HG03442 (cell line): ENCODE measurements around the gene YIPF4.
"Not testable (repeated sequence)": the region's sequence is repeated elsewhere in the genome, so short reads cannot be mapped to it uniquely, and the experiment has no call there.

Experiments used
- ATAC-seq: cut with Tn5 transposase; IDR thresholded peaks from one replicate; pipeline ENCODE4 v1.9.1; 2021; ENCODE audit warnings: mild to moderate bottlenecking, moderate library complexity; ENCODE audit not compliant: unreplicated experiment

YIPF4 gene

DNA sequence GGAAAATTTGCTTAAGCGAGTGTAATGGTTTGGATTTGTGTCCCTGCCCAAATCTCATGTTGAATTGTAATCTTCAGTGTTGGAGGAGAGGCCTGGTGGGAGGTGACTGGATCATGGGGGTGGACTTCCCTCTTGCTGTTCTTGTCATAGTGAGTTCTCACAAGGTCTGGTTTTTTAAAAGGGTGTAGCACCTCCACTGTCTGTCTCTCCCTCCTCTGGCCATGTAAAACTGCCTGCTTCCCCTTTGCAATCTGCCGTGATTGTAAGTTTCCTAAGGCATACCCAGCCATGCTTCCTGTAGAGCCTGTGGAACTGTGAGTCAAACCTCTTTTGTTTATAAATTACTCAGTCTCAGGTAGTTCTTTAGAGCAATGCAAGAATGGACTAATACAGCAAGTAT is 6.6 kb downstream of the YIPF4 start:
- ATAC-seq: no peak

DNA sequence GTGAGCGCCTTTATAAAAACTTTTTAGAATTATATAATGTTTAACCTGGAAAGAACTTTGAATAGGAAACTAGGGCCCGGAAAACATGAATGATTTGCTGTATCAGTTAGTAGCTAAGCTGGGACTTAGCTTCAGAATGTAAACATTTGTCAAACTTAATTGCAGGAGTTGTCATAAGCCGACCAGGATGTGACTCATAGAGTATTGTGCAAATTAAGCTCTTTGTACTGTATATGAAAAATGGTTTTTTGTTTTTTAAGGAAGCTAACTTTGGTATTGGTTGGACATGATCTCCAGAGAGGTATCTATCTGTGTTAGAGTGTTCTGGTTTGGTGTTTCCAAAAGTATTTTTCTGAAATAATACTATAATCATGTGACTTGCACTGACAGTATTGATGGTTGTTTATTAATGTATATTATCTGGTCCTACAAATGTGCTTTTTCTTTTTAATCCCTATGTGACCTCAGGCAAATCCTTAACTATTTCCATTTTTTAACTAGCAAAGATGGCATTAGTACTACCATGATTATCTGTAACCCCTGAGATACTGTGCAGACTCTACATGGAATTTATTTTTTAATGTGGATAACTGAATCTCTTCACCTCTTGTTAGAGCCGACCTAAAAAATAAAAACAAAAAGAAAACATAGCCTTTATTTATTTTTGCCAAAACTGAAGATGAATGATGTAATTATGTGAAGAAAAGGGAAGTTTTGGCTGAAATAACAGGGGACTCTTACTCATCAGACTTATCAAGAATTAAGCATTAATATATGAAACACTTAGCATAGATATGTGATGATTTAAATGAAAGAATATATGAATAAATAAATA is 11.7 kb downstream of the YIPF4 start:
- ATAC-seq: no peak

DNA sequence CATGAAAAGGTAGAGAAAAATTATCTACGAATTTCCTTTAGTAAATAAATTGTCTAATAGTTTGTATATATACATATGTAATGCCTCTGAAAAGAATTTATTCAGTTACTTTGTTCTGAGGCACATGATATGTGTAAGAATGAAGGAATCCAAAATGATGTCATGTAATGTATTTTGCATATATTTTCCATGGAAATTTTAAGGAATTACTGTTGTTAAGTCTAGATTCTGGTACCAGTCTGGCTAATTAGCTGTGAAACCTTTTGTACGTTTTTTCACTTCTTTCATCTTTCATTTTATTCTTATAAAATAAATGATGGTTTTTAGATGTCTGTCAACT is 12.3 kb downstream of the YIPF4 start:
- ATAC-seq: no peak

DNA sequence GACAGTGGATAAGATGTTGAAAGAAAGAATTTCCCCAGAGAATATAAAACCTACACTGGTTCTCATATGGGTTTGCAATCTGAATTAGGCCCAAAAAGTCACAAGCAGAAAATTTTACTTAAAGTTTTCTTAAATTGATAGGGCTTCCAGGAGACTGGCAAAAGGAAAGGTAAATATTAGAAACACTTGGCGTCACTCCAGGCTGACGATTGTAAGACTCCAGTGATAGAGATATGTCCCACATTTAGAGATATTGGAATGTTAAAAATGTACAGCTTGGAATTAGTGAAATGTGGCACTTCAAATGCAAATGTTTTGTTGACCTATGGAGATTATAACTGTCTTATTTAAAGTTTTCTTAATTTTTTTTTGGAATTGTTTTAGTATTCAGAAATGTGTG is 14.0 kb downstream of the YIPF4 start:
- no peak for ATAC-seq

DNA sequence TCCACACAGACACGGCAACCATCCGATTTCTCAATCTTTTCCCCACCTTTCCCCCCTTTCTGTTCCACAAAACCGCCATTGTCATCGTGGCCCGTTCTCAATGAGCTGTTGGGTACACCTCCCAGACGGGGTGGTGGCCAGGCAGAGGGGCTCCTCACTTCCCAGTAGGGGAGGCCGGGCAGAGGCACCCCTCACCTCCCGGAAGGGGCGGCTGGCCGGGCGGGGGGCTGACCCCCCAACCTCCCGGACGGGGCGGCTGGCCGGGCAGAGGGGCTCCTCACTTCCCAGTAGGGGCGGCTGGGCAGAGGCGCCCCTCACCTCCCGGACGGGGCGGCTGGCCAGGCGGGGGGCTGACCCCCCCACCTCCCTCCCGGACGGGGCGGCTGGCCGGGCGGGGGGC is 15.8 kb downstream of the YIPF4 start:
- not testable (repeated sequence) for ATAC-seq

DNA sequence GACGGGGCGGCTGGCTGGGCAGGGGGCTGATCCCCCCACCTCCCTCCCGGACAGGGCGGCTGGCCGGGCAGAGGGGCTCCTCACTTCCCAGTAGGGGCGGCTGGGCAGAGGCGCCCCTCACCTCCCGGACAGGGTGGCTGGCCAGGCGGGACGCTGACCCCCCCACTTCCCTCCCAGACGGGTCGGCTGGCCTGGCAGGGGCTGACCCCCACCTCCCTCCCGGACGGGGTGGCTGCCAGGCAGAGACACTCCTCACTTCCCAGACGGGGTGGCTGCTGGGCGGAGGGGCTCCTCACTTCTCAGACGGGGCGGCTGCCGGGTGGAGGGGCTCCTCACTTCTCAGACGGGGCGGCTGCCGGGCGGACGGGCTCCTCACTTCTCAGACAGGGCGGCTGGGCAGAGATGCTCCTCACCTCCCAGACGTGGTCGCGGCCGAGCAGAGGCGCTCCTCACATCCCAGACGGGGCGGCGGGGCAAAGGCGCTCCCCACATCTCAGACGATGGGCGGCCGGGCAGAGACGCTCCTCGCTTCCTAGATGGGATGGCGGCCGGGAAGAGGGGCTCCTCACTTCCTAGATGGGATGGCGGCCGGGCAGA is 16.4 kb downstream of the YIPF4 start:
- ATAC-seq: not testable (repeated sequence)

DNA sequence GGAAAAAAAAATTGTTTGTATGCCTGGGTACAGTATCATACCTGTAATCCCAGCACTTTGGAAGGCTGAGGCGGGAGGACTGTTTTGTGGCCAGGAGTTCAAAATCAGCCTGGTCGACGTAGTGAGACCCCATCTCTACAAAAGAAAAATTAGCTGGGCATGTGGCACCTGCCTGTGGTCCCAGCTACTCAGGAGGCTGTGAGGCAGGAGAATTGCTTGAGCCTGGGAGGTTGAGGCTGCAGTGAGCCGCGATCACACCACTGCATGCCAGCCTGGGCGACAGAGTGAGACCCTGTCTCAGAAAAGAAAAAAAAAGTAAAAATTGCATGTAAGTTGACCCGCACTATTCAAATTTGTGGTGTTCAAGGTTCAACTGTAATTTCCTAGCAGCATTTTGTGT is 32.9 kb downstream of the YIPF4 start:
- no peak for ATAC-seq

- no peak for ATAC-seq
Observed at GRCh38 chr2:32314886-32315285, 37.2 kb downstream of the YIPF4 start.

GRCh38 chr2:32328679-32329078 is 51.0 kb downstream of the YIPF4 start:
- ATAC-seq: not testable (repeated sequence)

GRCh38 chr2:32329180-32329980 is 51.7 kb downstream of the YIPF4 start:
- ATAC-seq: not testable (repeated sequence)

DNA sequence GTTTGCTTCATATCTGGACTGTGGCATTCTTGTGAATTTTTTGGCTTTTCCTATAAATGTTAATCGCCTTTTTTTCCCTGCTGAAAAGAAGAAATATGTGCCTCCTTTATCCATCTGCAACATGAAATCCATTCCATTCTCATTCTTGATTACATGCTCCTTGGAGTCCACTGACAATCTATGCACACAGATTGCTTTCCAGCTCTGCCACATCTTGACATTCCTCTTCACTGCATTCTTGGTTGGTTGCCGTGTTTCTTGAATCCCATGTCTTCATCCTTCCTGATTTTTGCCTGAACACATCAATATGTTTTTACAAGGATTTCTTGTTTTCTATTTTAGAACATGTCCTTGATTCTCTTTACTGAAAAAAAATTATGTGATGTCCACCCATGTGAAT is 52.4 kb downstream of the YIPF4 start:
- ATAC-seq: no peak

DNA sequence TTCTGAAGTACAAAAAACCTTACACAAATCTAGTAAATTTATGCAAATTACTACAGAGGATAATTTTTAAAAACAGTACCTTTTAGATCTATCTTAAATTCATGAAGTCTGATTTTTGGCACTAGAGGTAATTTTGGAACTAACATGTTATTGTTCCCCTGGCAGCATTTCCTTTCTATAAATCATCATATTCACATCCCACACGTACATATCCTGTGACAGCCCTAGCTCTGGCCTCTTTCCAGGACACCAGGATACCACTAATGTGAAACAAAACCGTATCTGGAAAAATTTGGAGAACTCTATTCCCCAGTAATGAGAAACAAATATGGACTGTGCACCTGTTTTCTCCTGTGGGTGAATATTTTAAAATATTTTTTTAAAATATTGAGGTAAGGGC is 65.1 kb downstream of the YIPF4 start:
- no peak for ATAC-seq

DNA sequence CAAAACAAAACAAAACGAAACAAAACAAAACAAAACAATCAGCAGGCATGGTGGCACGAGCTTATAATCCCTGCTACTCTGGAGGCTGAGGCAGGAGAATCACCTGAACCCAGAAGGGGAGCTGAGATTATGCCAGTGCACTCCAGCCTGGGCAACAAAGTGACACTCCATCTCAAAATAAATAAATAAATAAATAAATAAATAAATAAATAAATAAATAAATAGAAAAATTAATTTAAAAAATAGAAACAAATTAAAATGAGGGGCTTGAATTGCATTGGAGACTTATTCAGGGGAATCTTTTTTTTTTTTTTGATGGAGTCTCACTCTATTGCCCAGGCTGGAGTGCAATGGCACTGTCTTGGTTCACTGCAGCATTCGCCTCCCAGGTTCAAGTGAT is 73.1 kb downstream of the YIPF4 start:
- ATAC-seq: not testable (repeated sequence)

DNA sequence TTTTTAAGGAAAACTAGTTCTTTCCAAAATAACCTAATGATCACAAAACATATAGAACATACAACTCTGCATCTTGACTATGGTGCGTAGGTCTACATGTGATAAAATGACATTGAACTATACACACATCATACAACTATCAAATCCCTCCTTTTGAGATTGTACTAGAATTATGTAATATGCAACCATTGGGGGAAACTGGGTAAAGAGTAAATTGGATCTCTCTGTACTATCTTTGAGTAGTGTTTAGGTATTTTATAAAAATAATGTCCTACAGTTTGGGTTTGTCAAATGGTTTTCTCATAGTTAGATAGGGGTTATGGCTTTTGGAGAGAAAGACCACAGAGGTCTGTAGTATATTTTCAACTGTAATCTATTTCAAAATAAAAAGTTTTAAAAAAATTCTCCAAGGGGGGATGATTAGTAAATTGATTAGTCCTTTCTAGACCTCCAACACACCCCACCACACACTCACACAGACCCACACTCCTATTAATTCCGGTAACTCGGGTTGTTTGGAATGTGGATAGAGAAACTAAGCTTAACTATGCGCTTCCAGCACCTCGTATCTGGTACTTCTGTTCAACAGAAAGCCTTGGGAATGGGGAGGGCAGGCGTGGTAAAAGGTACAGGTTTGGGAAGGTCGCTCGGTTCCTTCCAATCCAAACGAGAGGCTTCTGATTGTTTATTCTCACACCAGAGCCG is 78.4 kb downstream of the YIPF4 start:
- no peak for ATAC-seq

- peak; percentile 84 for ATAC-seq
Observed at GRCh38 chr2:32356681-32357317, 79.1 kb downstream of the YIPF4 start, which contains the start of gene BIRC6. Gene BIRC6 (plus strand): TSS chr2:32357023. CDS start chr2:32357162, 139 bp downstream.

DNA sequence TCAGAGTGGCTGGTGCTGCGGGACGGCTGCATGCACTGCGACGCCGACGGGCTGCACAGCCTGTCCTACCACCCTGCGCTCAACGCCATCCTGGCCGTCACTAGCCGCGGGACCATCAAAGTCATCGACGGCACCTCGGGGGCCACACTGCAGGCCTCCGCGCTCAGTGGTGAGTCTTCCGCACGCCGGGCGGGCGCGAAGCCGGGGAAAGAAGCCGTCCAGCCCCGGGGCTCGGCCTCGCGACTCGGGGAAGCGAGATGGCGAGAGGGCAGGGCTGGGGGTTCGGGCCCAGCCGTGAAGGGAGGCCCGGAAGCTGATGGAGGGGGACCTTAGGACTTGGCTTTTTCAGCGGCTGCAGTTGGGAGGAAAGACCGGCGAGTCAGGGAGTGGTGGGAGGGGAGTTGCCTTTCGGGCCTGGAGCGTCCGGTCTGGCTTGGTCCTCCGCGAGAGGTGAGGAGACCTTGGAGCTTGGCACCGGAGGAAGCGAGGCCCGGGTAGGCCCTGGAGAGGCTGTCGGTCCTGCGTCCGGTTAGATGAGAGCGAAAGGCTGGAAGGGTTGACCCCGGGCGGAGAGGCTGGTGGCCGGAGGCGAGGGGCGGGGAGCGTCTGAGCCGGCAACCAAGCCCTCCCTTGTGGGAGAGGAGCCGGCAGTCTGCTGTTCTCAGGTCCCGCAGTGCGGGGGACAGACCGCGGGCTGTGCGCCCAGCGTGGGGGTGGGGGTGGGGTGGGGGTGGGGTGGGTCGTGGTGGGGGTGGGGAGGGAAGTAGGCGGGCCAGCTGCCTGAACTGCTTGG is 79.8 kb downstream of the YIPF4 start:
- peak; percentile 7 for ATAC-seq

DNA sequence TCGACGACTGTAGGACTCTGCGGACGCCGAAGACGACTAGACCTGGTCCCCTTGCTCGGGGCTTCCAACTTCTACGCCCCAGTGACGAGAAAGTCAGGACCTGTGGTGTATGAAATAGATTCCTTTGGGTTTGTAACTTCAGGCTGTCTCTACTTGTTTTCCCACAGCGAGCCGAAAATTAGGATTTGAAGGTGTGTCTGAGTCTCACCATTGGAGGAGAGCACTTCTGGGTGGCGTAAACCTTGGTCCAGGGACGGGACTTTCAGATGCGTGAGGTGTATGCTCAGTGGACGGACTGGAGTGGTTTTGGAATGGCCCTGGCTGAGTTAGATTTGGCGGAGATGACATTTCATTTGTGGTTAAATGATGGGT is 80.4 kb downstream of the YIPF4 start:
- no peak for ATAC-seq

DNA sequence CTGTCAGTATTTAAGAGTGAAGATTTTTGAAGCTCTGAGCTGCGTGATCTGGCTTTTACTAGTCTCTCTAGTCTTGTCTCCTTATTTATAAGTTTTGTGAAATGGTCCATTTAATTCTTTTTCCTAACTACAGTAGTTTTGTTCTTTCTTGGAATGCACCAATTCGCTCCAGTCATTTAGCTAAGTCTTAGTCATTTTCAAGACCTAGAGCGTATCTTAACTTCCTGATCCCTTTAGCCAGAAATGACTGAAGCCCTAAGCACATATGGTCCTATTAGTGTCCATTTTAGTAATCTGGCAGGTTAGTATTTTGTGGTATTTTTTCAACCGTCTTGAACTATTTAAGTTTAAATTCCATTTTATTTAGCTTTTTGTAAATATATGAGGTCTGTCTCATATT is 82.7 kb downstream of the YIPF4 start:
- ATAC-seq: no peak

- ATAC-seq: not testable (repeated sequence)
Observed at GRCh38 chr2:32362997-32363396, 85.3 kb downstream of the YIPF4 start.

DNA sequence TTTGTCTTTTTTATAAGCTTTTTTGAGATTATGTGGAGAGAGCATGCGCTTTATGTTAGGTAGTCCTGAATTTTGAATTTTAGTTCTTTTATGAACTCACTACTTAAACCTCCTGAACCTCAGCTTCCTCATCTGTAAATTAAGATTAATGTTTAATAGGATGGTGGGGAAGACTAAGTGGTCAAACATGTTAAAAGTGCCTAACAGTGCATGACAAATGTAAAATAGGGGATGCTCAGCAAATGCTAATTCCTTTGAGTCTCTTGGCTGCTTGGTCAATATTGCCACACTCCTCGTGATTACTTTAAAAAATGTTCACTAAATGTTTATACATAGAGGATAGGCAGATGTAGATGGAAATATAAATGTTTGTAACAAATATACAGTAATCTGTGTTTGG is 85.9 kb downstream of the YIPF4 start:
- no peak for ATAC-seq
